GM23338 (cell line): Measurements from ENCODE around the gene TSFM. TPM values are rescaled to one million over a fixed set of nuclear protein-coding genes. Genes with fewer than 3 reads are reported as not detected.
A peak's percentile ranks its signal among the peaks of the same experiment; 100 is the strongest.

Experiments used
- ATAC-seq: fragments of 200-7000 bp; cut with Tn5 transposase; 3 replicates; pipeline ENCODE4 v1.9.1; 2020
- DNase-seq: peaks from one replicate; pipeline ENCODE4 v3.0.0-alpha.2; 2015; ENCODE audit warnings: low spot score
- H2AFZ ChIP-seq: fragments of 200-600 bp; sonication (generic); 2 replicates; pipeline ENCODE4 v1.8.0; 2016; ENCODE audit warnings: antibody characterized with exemption, mild to moderate bottlenecking, moderate library complexity
- H3F3A ChIP-seq: fragments of 200-600 bp; sonication (generic); replicated peaks from 2 replicates; pipeline ENCODE4 v1.8.0; 2017; ENCODE audit warnings: antibody characterized with exemption, mixed run types, low read depth
- H3K27ac ChIP-seq: fragments of 200-600 bp; sonication (generic); 2 replicates; pipeline ENCODE4 v1.6.1; 2016; ENCODE audit warnings: low read depth
- H3K27me3 ChIP-seq: fragments of 200-600 bp; sonication (generic); 2 replicates; pipeline ENCODE4 v1.8.0; 2016; ENCODE audit warnings: mild to moderate bottlenecking, mixed run types, moderate library complexity; ENCODE audit not compliant: insufficient read depth
- H3K36me3 ChIP-seq: fragments of 200-600 bp; sonication (generic); 2 replicates; pipeline ENCODE4 v1.8.0; 2016; ENCODE audit warnings: mild to moderate bottlenecking; ENCODE audit not compliant: insufficient read depth
- H3K4me1 ChIP-seq: fragments of 200-600 bp; sonication (generic); 2 replicates; pipeline ENCODE4 v1.8.0; 2016; ENCODE audit warnings: mild to moderate bottlenecking, moderate library complexity; ENCODE audit not compliant: insufficient read depth
- H3K4me2 ChIP-seq: fragments of 200-600 bp; sonication (generic); 2 replicates; pipeline ENCODE4 v1.7.1; 2017; ENCODE audit warnings: mixed run types
- H3K4me3 ChIP-seq: fragments of 200-600 bp; sonication (generic); 2 replicates; pipeline ENCODE4 v1.6.1; 2016; ENCODE audit warnings: mixed run types
- H3K79me2 ChIP-seq: fragments of 200-600 bp; sonication (generic); replicated peaks from 2 replicates; pipeline ENCODE4 v1.8.0; 2017; ENCODE audit warnings: mild to moderate bottlenecking; ENCODE audit not compliant: insufficient read depth
- H3K9me2 ChIP-seq: fragments of 200-600 bp; sonication (generic); 2 replicates; pipeline ENCODE4 v1.8.0; 2017; ENCODE audit not compliant: insufficient read depth
- H4K20me1 ChIP-seq: fragments of 200-600 bp; sonication (generic); replicated peaks from 2 replicates; pipeline ENCODE4 v1.8.0; 2017; ENCODE audit warnings: mild to moderate bottlenecking; ENCODE audit not compliant: insufficient read depth
- H3K27ac Mint-ChIP-seq: 2 replicates; pipeline ENCODE4 v1.8.0; 2020; ENCODE audit warnings: inconsistent platforms, mild to moderate bottlenecking, moderate library complexity, mixed read lengths
- H3K27me3 Mint-ChIP-seq: 3 replicates; pipeline ENCODE4 v1.8.0; 2022; ENCODE audit warnings: low read depth, mild to moderate bottlenecking, moderate library complexity, mixed read lengths, inconsistent platforms; ENCODE audit not compliant: insufficient read depth, poor library complexity
- H3K36me3 Mint-ChIP-seq: 3 replicates; pipeline ENCODE4 v1.8.0; 2021; ENCODE audit warnings: low read depth, mild to moderate bottlenecking, inconsistent platforms, moderate library complexity, mixed read lengths
- H3K4me1 Mint-ChIP-seq: 3 replicates; pipeline ENCODE4 v1.8.0; 2020; ENCODE audit warnings: mild to moderate bottlenecking, inconsistent platforms, mixed read lengths
- H3K4me3 Mint-ChIP-seq: 3 replicates; pipeline ENCODE4 v1.8.0; 2021; ENCODE audit warnings: moderate library complexity, mild to moderate bottlenecking, inconsistent platforms, mixed read lengths
- H3K9me3 Mint-ChIP-seq: 3 replicates; pipeline ENCODE4 v1.8.0; 2020; ENCODE audit warnings: moderate library complexity, mild to moderate bottlenecking, inconsistent platforms, mixed read lengths
- CREB1 ChIP-seq: fragments of 250-450 bp; sonication (Bioruptor Pico); IDR thresholded peaks from 2 replicates; pipeline ENCODE4 v1.5.0; 2020; ENCODE audit warnings: low read depth, mild to moderate bottlenecking, moderate library complexity
- CTCF ChIP-seq, 2 experiments: fragments of 200-600 bp in 1 of 2; sonication (generic) in 1 of 2; conservative IDR thresholded peaks; 2 replicates each; pipeline versions ENCODE4 v1.5.1 to v1.6.1; 2016 to 2017; ENCODE audit warnings: antibody characterized with exemption in 2 of 2, low read depth in 2 of 2, mild to moderate bottlenecking in 2 of 2, moderate library complexity in 1 of 2
- ETS1 ChIP-seq: IDR thresholded peaks from 2 replicates; pipeline ENCODE4 v1.6.1; 2016; ENCODE audit warnings: antibody characterized with exemption
- EZH2 ChIP-seq: fragments of 200-600 bp; sonication (generic); IDR thresholded peaks from one replicate; pipeline ENCODE4 v1.8.0; 2017; ENCODE audit warnings: antibody characterized with exemption, mild to moderate bottlenecking, low read depth; ENCODE audit not compliant: unreplicated experiment
- EZH2phosphoT487 ChIP-seq: fragments of 200-600 bp; sonication (generic); IDR thresholded peaks from one replicate; pipeline ENCODE4 v1.8.1; 2018; ENCODE audit warnings: antibody characterized with exemption; ENCODE audit not compliant: unreplicated experiment
- JUNB ChIP-seq: IDR thresholded peaks from one replicate; pipeline ENCODE4 v1.6.1; 2016; ENCODE audit warnings: antibody characterized with exemption; ENCODE audit not compliant: unreplicated experiment
- NANOG ChIP-seq: IDR thresholded peaks from 2 replicates; pipeline ENCODE4 v1.6.1; 2016; ENCODE audit warnings: antibody characterized with exemption, borderline replicate concordance
- POLR2AphosphoS5 ChIP-seq: IDR thresholded peaks from 2 replicates; pipeline ENCODE4 v1.6.1; 2016; ENCODE audit warnings: antibody characterized with exemption, low read depth
- REST ChIP-seq: IDR thresholded peaks from one replicate; pipeline ENCODE4 v1.6.1; 2018; ENCODE audit warnings: antibody characterized with exemption; ENCODE audit not compliant: unreplicated experiment
- STAT1 ChIP-seq: IDR thresholded peaks from one replicate; pipeline ENCODE4 v1.6.1; 2016; ENCODE audit warnings: antibody characterized with exemption; ENCODE audit not compliant: unreplicated experiment
- ZNF114 ChIP-seq: fragments of 250-450 bp; sonication (Bioruptor Pico); IDR thresholded peaks from 2 replicates; pipeline ENCODE4 v1.5.0; 2020; ENCODE audit warnings: mild to moderate bottlenecking, moderate library complexity
- ZNF331 ChIP-seq: fragments of 250-450 bp; sonication (Bioruptor Pico); IDR thresholded peaks from 2 replicates; pipeline ENCODE4 v1.5.0; 2020; ENCODE audit warnings: low read depth, mild to moderate bottlenecking, moderate library complexity
- polyA plus RNA-seq: library from polyadenylated mRNA; unstranded; fragments of >200 nt; fragmentation: Nextera tagmentation; extraction: Ambion mirVana; gene quantifications from 2 replicates; pipeline ENCODE4 v1.2.1, GENCODE V29; 2016
- total RNA-seq: library from RNA; depleted of rRNA; stranded (reverse); fragments of >200 nt; shearing (Covaris generic); gene quantifications from 2 replicates; pipeline ENCODE4 v1.2.3, GENCODE V29; 2014
- TF ChIP-seq, protein P1 (sequence below): fragments of 250-450 bp; sonication (Bioruptor Pico); IDR thresholded peaks from 2 replicates; pipeline ENCODE4 v1.5.0; 2020; ENCODE audit warnings: mild to moderate bottlenecking, moderate library complexity

Gene TSFM
- total and polyA plus RNA-seq, 2 experiments from 2014 or later: 29.5 to 43.1 TPM

- Mint-ChIP-seq H3K36me3 (peaks cover 60% of the 10 kb centered on the region), H3K4me1 (peaks cover 31% of the 10 kb centered on the region), H3K27me3 (peaks cover 29% of the 10 kb centered on the region), H3K4me3 (peak overlapping the region; percentile 99), H3K9me3 (no peaks in the 10 kb centered on the region; the same call in 2 of the 3 replicates), H3K27ac (peak overlapping the region; percentile 99)
- TF ChIP-seq ZNF331 (CRISPR knock-in tag) (no peak), EZH2phosphoT487 (no peak), EZH2 (no peak), CTCF (conservative IDR thresholded peaks at IDR 0.05; ENCODE audit: low read depth in 2 of 2) (no peak), JUNB (no peak), CREB1 (CRISPR knock-in tag) (no peak), REST (no peak), NANOG (no peak), STAT1 (no peak), POLR2AphosphoS5 (no peak), ETS1 (no peak), ZNF114 (CRISPR knock-in tag) (no peak)
- TF ChIP-seq, protein P1, sequence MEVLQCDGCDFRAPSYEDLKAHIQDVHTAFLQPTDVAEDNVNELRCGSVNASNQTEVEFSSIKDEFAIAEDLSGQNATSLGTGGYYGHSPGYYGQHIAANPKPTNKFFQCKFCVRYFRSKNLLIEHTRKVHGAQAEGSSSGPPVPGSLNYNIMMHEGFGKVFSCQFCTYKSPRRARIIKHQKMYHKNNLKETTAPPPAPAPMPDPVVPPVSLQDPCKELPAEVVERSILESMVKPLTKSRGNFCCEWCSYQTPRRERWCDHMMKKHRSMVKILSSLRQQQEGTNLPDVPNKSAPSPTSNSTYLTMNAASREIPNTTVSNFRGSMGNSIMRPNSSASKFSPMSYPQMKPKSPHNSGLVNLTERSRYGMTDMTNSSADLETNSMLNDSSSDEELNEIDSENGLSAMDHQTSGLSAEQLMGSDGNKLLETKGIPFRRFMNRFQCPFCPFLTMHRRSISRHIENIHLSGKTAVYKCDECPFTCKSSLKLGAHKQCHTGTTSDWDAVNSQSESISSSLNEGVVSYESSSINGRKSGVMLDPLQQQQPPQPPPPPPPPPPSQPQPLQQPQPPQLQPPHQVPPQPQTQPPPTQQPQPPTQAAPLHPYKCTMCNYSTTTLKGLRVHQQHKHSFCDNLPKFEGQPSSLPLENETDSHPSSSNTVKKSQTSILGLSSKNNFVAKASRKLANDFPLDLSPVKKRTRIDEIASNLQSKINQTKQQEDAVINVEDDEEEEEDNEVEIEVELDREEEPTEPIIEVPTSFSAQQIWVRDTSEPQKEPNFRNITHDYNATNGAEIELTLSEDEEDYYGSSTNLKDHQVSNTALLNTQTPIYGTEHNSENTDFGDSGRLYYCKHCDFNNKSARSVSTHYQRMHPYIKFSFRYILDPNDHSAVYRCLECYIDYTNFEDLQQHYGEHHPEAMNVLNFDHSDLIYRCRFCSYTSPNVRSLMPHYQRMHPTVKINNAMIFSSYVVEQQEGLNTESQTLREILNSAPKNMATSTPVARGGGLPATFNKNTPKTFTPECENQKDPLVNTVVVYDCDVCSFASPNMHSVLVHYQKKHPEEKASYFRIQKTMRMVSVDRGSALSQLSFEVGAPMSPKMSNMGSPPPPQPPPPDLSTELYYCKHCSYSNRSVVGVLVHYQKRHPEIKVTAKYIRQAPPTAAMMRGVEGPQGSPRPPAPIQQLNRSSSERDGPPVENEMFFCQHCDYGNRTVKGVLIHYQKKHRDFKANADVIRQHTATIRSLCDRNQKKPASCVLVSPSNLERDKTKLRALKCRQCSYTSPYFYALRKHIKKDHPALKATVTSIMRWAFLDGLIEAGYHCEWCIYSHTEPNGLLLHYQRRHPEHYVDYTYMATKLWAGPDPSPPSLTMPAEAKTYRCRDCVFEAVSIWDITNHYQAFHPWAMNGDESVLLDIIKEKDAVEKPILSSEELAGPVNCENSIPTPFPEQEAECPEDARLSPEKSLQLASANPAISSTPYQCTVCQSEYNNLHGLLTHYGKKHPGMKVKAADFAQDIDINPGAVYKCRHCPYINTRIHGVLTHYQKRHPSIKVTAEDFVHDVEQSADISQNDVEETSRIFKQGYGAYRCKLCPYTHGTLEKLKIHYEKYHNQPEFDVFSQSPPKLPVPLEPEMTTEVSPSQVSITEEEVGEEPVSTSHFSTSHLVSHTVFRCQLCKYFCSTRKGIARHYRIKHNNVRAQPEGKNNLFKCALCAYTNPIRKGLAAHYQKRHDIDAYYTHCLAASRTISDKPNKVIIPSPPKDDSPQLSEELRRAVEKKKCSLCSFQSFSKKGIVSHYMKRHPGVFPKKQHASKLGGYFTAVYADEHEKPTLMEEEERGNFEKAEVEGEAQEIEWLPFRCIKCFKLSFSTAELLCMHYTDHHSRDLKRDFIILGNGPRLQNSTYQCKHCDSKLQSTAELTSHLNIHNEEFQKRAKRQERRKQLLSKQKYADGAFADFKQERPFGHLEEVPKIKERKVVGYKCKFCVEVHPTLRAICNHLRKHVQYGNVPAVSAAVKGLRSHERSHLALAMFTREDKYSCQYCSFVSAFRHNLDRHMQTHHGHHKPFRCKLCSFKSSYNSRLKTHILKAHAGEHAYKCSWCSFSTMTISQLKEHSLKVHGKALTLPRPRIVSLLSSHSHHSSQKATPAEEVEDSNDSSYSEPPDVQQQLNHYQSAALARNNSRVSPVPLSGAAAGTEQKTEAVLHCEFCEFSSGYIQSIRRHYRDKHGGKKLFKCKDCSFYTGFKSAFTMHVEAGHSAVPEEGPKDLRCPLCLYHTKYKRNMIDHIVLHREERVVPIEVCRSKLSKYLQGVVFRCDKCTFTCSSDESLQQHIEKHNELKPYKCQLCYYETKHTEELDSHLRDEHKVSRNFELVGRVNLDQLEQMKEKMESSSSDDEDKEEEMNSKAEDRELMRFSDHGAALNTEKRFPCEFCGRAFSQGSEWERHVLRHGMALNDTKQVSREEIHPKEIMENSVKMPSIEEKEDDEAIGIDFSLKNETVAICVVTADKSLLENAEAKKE (CRISPR knock-in tag): no peak
- no peak overlapping the region for H2AFZ ChIP-seq
- H3F3A ChIP-seq: peaks cover 42% of the 10 kb centered on the region
- H3K27me3 ChIP-seq: peaks cover 26% of the 10 kb centered on the region
- H3K9me2 ChIP-seq: no peaks in the 10 kb centered on the region
- H3K79me2 ChIP-seq: peaks cover 26% of the 10 kb centered on the region
- peaks cover 19% of the 10 kb centered on the region for H3K36me3 ChIP-seq
- peak overlapping the region; percentile 59; the same call in 1 of the 2 replicates for H3K27ac ChIP-seq
- peaks cover 27% of the 10 kb centered on the region for H3K4me1 ChIP-seq
- H3K4me2 ChIP-seq: peak overlapping the region; percentile 99
- ATAC-seq (no peak), DNase-seq (no peak)
- H3K4me3 ChIP-seq: peak overlapping the region; percentile 97
- no peaks in the 10 kb centered on the region; the same call in 1 of the 2 replicates for H4K20me1 ChIP-seq
Observed at GRCh38 chr12:57750561-57751431, 31.8 kb upstream of the TSFM start.
